Peyer's patch (tissue), 4 donors: Measurements from ENCODE around the gene SMIM27. TPM values are rescaled to one million over a fixed set of nuclear protein-coding genes. Genes with fewer than 3 reads are reported as not detected.
"Not testable (repeated sequence)": the region's sequence is repeated elsewhere in the genome, so short reads cannot be mapped to it uniquely, and the experiment has no call there.

ENCODE experiments used
- DNase-seq, 3 donors: peaks; one replicate each; pipeline ENCODE4 v3.0.0-alpha.2; 2017 to 2019
- H3K27ac ChIP-seq, 4 donors: fragments of 200-600 bp; sonication (generic); one replicate each; pipeline ENCODE4 v1.5.1; 2016 to 2019
- H3K27me3 ChIP-seq, 2 donors: fragments of 200-600 bp; sonication (generic); one replicate each; pipeline ENCODE4 v1.5.1; 2019
- H3K36me3 ChIP-seq, 3 donors: fragments of 200-600 bp; sonication (generic); one replicate each; pipeline ENCODE4 v1.5.1; 2016 to 2019
- H3K4me1 ChIP-seq, 4 donors: fragments of 200-600 bp; sonication (generic); one replicate each; pipeline ENCODE4 v1.5.1; 2016 to 2019
- H3K4me3 ChIP-seq, 4 donors: fragments of 200-600 bp; sonication (generic); 1 replicate in 3 of 4; 2 replicates in 1 of 4; pipeline ENCODE4 v1.5.1; 2016 to 2019; ENCODE audit warnings: mild to moderate bottlenecking in 1 of 4
- H3K9me3 ChIP-seq, 4 donors: fragments of 200-600 bp; sonication (generic); one replicate each; pipeline ENCODE4 v1.5.1; 2016 to 2019; ENCODE audit warnings: mild to moderate bottlenecking in 1 of 4
- POLR2A ChIP-seq, 2 donors: fragments of 450-650 bp; IDR thresholded peaks; one replicate each; pipeline ENCODE4 v1.5.1; 2017; ENCODE audit warnings: antibody characterized with exemption in 2 of 2, mild to moderate bottlenecking in 2 of 2, moderate library complexity in 2 of 2
- total RNA-seq, 4 donors: library from RNA; depleted of rRNA; stranded (reverse); fragments of >200 nt; gene quantifications; one replicate each; pipeline ENCODE4 v1.1.0, GENCODE V29; 2016
- TF ChIP-seq, protein P1 (sequence below), 6 experiments: fragments of 450-650 bp in 4 of 6; fragments of 200-600 bp in 2 of 6; sonication (generic) in 1 of 6; IDR thresholded peaks; one replicate each; pipeline ENCODE4 v1.5.1; 2017 to 2019; ENCODE audit warnings: antibody characterized with exemption in 6 of 6, mild to moderate bottlenecking in 3 of 6, moderate library complexity in 1 of 6

Gene SMIM27
- total RNA-seq, 4 donors from 2014 or later, result 1.0 to 4.2 (median 3.2) TPM; not detected in 1

DNA sequence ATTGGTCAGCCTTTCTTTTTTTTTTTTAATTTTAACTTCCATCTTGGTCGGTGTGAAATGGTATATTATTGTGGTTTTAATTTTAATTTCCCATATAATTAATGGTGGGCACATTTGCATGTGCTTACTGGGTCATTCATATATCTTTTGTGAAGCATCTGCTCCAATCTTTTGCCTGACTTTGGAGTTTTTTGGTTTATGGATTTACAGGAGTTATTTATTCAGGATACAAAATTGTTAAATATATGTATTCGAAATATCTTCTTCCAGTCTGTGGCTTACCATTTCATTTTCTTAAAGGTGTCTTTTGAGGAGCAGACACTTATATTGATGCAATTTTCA lies 25.4 kb upstream of the SMIM27 start:
- no peaks in the 10 kb centered on the region for H3K9me3 ChIP-seq
- H3K36me3 ChIP-seq, result no peaks in the 10 kb centered on the region
- no peaks in the 10 kb centered on the region for H3K27me3 ChIP-seq
- H3K4me3 ChIP-seq, result peak overlapping the region; percentile 69 to 90 (median 82)
- no peak for DNase-seq
- H3K4me1 ChIP-seq, result peaks cover 0 to 32% (median 2%) of the 10 kb centered on the region in 4 donors
- H3K27ac ChIP-seq, result peak overlapping the region; percentile 83 to 94 (median 90)
- TF ChIP-seq, protein P1, sequence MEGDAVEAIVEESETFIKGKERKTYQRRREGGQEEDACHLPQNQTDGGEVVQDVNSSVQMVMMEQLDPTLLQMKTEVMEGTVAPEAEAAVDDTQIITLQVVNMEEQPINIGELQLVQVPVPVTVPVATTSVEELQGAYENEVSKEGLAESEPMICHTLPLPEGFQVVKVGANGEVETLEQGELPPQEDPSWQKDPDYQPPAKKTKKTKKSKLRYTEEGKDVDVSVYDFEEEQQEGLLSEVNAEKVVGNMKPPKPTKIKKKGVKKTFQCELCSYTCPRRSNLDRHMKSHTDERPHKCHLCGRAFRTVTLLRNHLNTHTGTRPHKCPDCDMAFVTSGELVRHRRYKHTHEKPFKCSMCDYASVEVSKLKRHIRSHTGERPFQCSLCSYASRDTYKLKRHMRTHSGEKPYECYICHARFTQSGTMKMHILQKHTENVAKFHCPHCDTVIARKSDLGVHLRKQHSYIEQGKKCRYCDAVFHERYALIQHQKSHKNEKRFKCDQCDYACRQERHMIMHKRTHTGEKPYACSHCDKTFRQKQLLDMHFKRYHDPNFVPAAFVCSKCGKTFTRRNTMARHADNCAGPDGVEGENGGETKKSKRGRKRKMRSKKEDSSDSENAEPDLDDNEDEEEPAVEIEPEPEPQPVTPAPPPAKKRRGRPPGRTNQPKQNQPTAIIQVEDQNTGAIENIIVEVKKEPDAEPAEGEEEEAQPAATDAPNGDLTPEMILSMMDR (IDR thresholded peaks at IDR 0.05), result no peak
- no peak for TF ChIP-seq POLR2A (IDR thresholded peaks at IDR 0.05)

DNA sequence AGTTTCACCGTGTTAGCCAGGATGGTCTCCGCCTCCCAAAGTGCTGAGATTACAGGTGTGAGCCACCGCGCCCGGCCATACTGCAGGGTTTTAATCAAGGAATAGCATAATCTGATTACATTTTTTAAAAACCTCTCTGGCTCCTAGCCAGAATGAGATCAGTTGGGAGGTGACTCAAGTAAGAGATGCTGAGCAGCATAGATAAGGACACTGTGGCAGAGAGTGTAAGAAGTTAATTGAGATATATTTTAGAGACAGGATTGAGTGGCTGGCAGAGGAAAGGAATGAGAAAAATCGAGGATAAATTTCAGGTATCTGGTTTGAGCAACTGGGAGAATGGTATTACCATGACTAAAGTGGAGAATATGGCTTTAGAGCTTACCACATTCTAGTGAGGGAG lies 18.8 kb upstream of the SMIM27 start:
- no peaks in the 10 kb centered on the region for H3K9me3 ChIP-seq

DNA sequence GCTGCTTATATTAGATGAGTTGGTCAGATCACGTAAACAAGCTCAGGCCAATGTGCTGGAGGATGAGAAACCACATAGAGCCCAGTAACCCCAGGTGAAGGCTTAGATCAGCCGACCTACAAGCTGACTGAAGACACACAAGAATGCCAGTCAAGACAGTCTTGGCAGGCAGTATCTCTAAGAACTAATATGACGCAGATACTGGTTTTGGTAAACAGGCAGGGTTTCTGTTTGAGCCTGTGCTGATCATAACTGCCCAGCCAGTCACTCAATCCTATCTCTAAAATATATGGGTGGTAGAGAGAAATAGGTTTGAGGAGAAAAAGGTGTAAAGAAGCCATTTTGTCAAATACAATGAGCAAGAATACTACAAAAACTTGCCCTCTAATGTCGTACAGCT lies 18.3 kb upstream of the SMIM27 start:
- Histone ChIP-seq H3K27me3 (no peaks in the 10 kb centered on the region), H3K4me3 (no peak overlapping the region), H3K4me1 (no peaks in the 10 kb centered on the region), H3K27ac (no peak overlapping the region), H3K9me3 (no peaks in the 10 kb centered on the region), H3K36me3 (no peaks in the 10 kb centered on the region)
- TF ChIP-seq POLR2A (IDR thresholded peaks at IDR 0.05), result no peak
- TF ChIP-seq, protein P1 (IDR thresholded peaks at IDR 0.05), result no peak
- DNase-seq, result no peak

More for the DNA sequence above, 18.8 kb upstream of the SMIM27 start:
- no peak for DNase-seq
- Histone ChIP-seq H3K27me3 (no peaks in the 10 kb centered on the region), H3K4me3 (no peak overlapping the region), H3K36me3 (no peaks in the 10 kb centered on the region), H3K4me1 (no peaks in the 10 kb centered on the region), H3K27ac (no peak overlapping the region)
- TF ChIP-seq, protein P1 (IDR thresholded peaks at IDR 0.05), result no peak

DNA sequence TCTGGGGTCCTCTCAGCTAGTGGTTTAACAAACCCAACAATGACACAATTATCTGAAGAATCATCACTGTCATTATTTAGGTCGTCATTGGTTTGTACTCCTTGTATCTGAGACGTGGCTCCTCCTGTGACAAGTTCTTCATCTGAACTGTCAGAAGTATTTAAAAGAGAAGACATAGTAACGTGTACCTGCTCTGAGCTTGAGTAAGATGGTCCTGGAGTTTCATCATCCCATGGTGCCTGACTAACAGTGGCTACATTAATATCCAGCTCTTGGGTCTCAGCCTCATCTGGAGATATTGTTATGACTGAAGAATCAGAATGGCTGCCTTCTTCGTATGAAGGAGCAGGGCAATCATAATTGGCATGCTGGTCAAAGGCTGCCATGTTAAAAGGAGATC lies 9.1 kb upstream of the SMIM27 start:
- DNase-seq, result no peak
- Histone ChIP-seq H3K27ac (no peak overlapping the region), H3K36me3 (peaks cover 0 to 27% (median 0%) of the 10 kb centered on the region in 3 donors), H3K4me1 (no peaks in the 10 kb centered on the region), H3K27me3 (no peaks in the 10 kb centered on the region), H3K9me3 (no peaks in the 10 kb centered on the region), H3K4me3 (no peak overlapping the region)
- TF ChIP-seq, protein P1 (IDR thresholded peaks at IDR 0.05), result no peak
- TF ChIP-seq POLR2A (IDR thresholded peaks at IDR 0.05), result no peak

DNA sequence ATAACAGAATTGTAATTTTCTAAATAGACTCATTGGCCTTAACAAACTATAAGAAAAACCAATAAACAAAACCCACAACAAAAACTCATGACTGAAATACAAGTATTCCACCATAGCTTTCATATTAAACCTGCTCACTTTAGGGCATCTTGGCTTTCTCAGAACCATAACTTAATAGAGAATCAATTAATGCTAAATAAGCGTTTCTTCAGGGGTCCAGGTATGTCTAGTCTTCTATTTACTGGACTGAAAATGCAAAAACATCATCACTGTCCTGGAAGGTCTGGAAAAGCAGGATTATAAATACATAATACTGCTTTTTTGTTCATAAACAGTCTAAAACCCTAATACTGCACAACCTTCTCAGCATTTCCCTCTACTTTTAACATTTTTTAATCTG lies 6.2 kb upstream of the SMIM27 start:
- no peak overlapping the region for H3K4me3 ChIP-seq
- H3K36me3 ChIP-seq, result peaks cover 0 to 27% (median 0%) of the 10 kb centered on the region in 3 donors
- no peak overlapping the region for H3K27ac ChIP-seq
- no peaks in the 10 kb centered on the region for H3K9me3 ChIP-seq
- peaks cover 0 to 16% (median 2%) of the 10 kb centered on the region in 4 donors for H3K4me1 ChIP-seq
- H3K27me3 ChIP-seq, result no peaks in the 10 kb centered on the region
- no peak for DNase-seq
- TF ChIP-seq, protein P1 (IDR thresholded peaks at IDR 0.05), result no peak
- TF ChIP-seq POLR2A (IDR thresholded peaks at IDR 0.05), result no peak

DNA sequence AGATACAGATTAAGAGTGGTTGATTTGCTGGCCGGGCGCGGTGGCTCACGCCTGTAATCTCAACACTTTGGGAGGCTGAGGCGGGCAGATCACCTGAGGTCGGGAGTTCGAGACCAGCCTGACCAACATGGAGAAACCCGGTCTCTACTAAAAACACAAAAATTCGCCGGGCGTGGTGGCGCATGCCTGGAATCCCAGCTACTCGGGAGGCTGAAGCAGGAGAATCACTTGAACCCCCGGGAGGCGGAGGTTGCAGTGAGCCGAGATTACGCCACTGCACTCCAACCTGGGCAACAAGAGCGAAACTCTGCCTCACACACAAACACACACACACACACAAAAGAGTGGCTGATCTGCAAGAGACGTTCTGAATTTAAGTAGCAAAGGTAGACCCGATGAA lies 3.9 kb upstream of the SMIM27 start:
- H3K9me3 ChIP-seq, H3K4me3 ChIP-seq, H3K27ac ChIP-seq, H3K36me3 ChIP-seq, H3K27me3 ChIP-seq, DNase-seq: not testable (repeated sequence)
- peaks cover 0 to 21% (median 4%) of the 10 kb centered on the region in 4 donors for H3K4me1 ChIP-seq
